Activated CD4-positive, alpha-beta T cell treated with anti-CD3 and anti-CD28 coated beads for 36 hours (primary cell): ENCODE data around the gene BCL2A1. TPM values are rescaled to one million over a fixed set of nuclear protein-coding genes. Genes with fewer than 3 reads are reported as not detected.
"Not testable (repeated sequence)": the region's sequence is repeated elsewhere in the genome, so short reads cannot be mapped to it uniquely, and the experiment has no call there.

Experiments
- ATAC-seq: fragments of 200-7000 bp; cut with Tn5 transposase; one replicate; pipeline ENCODE4 v1.10.0; 2021; ENCODE audit warnings: mild to moderate bottlenecking, moderate library complexity
- CTCF ChIA-PET: fragments of 350-600 bp; sonication (Branson Sonifier 250); formaldehyde crosslinking; loops from one replicate; lab custom pipeline; 2021; ENCODE audit warnings: antibody characterized with exemption; lab: Charles Lee
- POLR2A ChIA-PET: fragments of 350-600 bp; sonication (Branson Sonifier 250); formaldehyde crosslinking; loops from one replicate; lab custom pipeline; 2021; ENCODE audit warnings: antibody characterized with exemption, inconsistent platforms; lab: Charles Lee
- DNase-seq: peaks from one replicate; pipeline ENCODE4 v3.0.0-alpha.2; 2020
- H3K27ac Mint-ChIP-seq: one replicate; pipeline ENCODE4 v1.8.0; 2021; ENCODE audit warnings: mixed read lengths
- H3K27me3 Mint-ChIP-seq: one replicate; pipeline ENCODE4 v1.8.0; 2021; ENCODE audit warnings: mixed read lengths
- H3K36me3 Mint-ChIP-seq: one replicate; pipeline ENCODE4 v1.8.0; 2021; ENCODE audit warnings: low read depth, mixed read lengths
- H3K4me1 Mint-ChIP-seq: one replicate; pipeline ENCODE4 v1.8.0; 2021; ENCODE audit warnings: mixed read lengths
- H3K4me3 Mint-ChIP-seq: one replicate; pipeline ENCODE4 v1.8.0; 2021; ENCODE audit warnings: mild to moderate bottlenecking, moderate library complexity, mixed read lengths
- H3K9me3 Mint-ChIP-seq: one replicate; pipeline ENCODE4 v1.8.0; 2021; ENCODE audit warnings: low read depth, mixed read lengths
- intact Hi-C, 2 experiments: fragments of 100-400 bp; cut with DNase I in 1 of 2; cut with micrococcal nuclease in 1 of 2; formaldehyde crosslinking; loops; one replicate each; pipeline versions ENCODE4 v1.14.2 to v1.15.1; 2022 to 2024; cut with DNase I, micrococcal nuclease
- total RNA-seq, 2 experiments: library from RNA; stranded (reverse); gene quantifications; one replicate each; pipeline ENCODE4 v1.2.3, GENCODE V29; 2021

Gene BCL2A1
- total RNA-seq, 2 experiments from 2014 or later: 82.2 to 103 TPM

DNA sequence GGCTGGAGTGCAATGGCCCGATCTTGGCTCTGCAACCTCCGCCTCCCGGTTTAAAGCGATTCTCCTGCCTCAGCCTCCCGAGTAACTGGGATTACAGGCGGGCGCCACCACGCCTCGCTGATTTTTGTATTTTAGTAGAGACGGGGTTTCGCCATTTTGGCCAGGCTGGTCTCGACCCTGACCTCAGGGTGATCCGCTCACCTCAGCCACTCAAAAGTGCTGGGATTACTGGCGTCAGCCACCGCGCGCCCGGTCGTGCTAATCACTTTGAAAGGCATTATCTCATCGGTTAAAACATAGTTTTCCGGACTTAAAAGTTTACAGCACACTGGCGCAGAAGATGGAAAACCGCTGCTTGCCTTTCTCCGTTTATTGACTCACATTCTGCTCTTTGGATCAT, 46.6 kb downstream of the BCL2A1 start:
- peaks cover 21% of the 10 kb centered on the region for H3K4me1 Mint-ChIP-seq
- peak overlapping the region; percentile 89 for H3K4me3 Mint-ChIP-seq
- peaks cover 13% of the 10 kb centered on the region for H3K9me3 Mint-ChIP-seq
- CTCF ChIA-PET: no interaction called here
- peaks cover 40% of the 10 kb centered on the region for H3K36me3 Mint-ChIP-seq
- POLR2A ChIA-PET: no interaction called here
- peak overlapping the region; percentile 63 for H3K27ac Mint-ChIP-seq
- DNase-seq: no peak
- no peaks in the 10 kb centered on the region for H3K27me3 Mint-ChIP-seq
- intact Hi-C loops: no loop called here
- no peak for ATAC-seq

DNA sequence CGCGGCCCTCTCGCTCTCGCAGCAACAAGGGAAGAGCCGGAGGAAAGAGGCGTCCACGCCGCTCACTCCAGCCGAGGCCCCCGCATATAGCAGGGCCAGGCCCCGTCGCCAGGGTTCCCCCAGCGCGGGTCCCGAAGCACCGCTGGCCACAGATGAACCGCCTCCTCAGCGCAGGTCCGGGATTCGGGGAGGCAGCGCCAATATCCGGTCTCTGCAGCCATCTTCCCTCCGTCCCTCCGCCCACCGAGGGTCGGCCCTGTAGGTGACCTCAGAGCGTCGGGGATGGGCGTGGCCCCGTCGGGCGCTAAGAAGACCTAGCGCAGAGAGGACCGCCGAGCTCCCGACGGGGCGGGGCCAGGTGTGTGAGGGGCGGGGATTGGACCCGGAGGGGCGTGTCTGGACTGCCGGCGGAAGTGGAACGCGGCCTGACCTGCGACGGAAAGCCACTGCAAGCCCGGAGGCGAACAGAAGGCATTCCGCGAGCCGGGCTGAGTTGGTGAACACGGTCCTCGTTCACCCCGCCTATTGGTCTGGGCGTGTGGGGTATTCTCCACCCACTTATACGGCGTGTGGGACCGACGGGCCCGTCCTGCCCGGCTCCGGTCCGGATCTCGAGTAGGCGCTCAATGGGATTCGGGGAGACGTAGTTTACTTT, 47.4 kb downstream of the BCL2A1 start:
- intact Hi-C loops: loop anchor here (1.0 to 2.0 kb wide), 7 partner anchors 26 to 1051 kb away; partner anchors contain the start of genes BCL2A1 (in 2 of the 2), MTHFS (in 2 of the 2), ZFAND6 (in 2 of the 2) and FAH (in 1 of the 2)
- peak; percentile 94 for ATAC-seq
- Mint-ChIP-seq H3K27me3 (no peaks in the 10 kb centered on the region), H3K9me3 (peaks cover 18% of the 10 kb centered on the region), H3K27ac (peak overlapping the region; percentile 94), H3K4me1 (peaks cover 23% of the 10 kb centered on the region), H3K4me3 (peak overlapping the region; percentile 89), H3K36me3 (peaks cover 47% of the 10 kb centered on the region)
- POLR2A ChIA-PET: interaction anchor here (1.0 to 3.4 kb wide), 5 partner anchors 14 to 136 kb away, joined by 3 to 48 read pairs (median 12); partner anchors contain the start of genes BCL2A1, MTHFS and ZFAND6
- CTCF ChIA-PET: interaction anchor here (2.0 to 2.6 kb wide), 2 partner anchors 25 to 48 kb away, joined by 11 read pairs; partner anchors contain the start of gene BCL2A1
- peak; percentile 99 for DNase-seq

GRCh38 chr15:79923079-79923514, 47.9 kb downstream of the BCL2A1 start:
- no peaks in the 10 kb centered on the region for H3K27me3 Mint-ChIP-seq
- peaks cover 23% of the 10 kb centered on the region for H3K4me1 Mint-ChIP-seq
- peak; percentile 89 for DNase-seq
- peak overlapping the region; percentile 94 for H3K27ac Mint-ChIP-seq
- H3K4me3 Mint-ChIP-seq: peak overlapping the region; percentile 89
- intact Hi-C loops: loop anchor here (1.0 to 2.0 kb wide), 7 partner anchors 26 to 1050 kb away; partner anchors contain the start of genes BCL2A1 (in 2 of the 2), MTHFS (in 2 of the 2), ZFAND6 (in 2 of the 2) and FAH (in 1 of the 2)
- H3K36me3 Mint-ChIP-seq: peaks cover 50% of the 10 kb centered on the region
- ATAC-seq: peak; percentile 58
- H3K9me3 Mint-ChIP-seq: peaks cover 21% of the 10 kb centered on the region
- POLR2A ChIA-PET: interaction anchor here (0.6 to 3.4 kb wide), 7 partner anchors 14 to 136 kb away, joined by 3 to 48 read pairs (median 4); partner anchors contain the start of genes BCL2A1, MTHFS and ZFAND6
- CTCF ChIA-PET: interaction anchor here (1.6 to 2.6 kb wide), 4 partner anchors 25 to 69 kb away, joined by 6 to 11 read pairs (median 11); partner anchors contain the start of genes BCL2A1 and MTHFS

GRCh38 chr15:79922512-79923078, 48.4 kb downstream of the BCL2A1 start:
- no peaks in the 10 kb centered on the region for H3K27me3 Mint-ChIP-seq
- DNase-seq (no peak), ATAC-seq (no peak)
- peaks cover 23% of the 10 kb centered on the region for H3K4me1 Mint-ChIP-seq
- H3K9me3 Mint-ChIP-seq: peaks cover 24% of the 10 kb centered on the region
- POLR2A ChIA-PET: interaction anchor here (0.6 to 3.4 kb wide), 6 partner anchors 13 to 49 kb away, joined by 3 to 48 read pairs (median 8); partner anchors contain the start of genes BCL2A1 and MTHFS
- H3K4me3 Mint-ChIP-seq: peak overlapping the region; percentile 89
- intact Hi-C loops: loop anchor here (1.0 to 2.0 kb wide), 7 partner anchors 25 to 1050 kb away; partner anchors contain the start of genes BCL2A1 (in 2 of the 2), MTHFS (in 2 of the 2), ZFAND6 (in 2 of the 2) and FAH (in 1 of the 2)
- peaks cover 55% of the 10 kb centered on the region for H3K36me3 Mint-ChIP-seq
- CTCF ChIA-PET: interaction anchor here (1.1 to 2.6 kb wide), 7 partner anchors 11 to 69 kb away, joined by 5 to 11 read pairs (median 7); partner anchors contain the start of genes BCL2A1 and MTHFS
- peak overlapping the region; percentile 94 for H3K27ac Mint-ChIP-seq

DNA sequence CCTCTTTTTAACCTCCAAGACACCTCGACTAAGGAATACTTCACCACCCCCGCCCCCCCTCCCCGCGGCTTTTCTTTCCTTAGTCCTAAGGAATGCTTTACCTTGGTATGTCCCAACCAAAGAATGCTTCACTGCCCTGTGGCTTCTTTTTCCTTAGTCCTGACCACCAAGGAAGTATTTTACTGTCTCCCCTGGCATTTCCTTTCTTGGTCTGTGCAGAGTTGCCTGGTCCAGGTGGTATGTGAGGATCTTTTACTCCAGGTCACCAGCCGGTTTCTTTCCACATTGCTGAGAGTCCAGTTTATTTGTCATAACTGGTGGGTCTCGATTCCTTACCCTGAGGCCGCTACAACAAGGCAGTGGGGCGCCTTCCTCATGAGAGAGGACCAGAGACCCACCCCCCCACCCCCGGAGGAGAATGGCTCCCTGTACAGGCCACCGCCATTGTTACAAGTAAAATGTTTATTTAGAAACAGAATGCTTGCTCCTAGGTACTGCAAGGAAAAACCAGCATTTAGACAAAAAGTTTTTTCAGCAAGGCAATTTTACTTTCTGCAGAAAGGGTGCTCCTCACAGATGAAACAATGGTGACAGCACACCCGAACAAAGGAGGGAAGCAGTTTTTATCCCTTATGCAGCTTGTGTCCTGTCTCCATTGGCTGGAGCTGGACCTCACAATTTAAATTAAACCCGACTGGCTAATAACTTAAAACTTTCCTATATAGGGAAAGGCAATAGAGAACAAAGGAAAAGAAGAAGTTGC, 51.1 kb downstream of the BCL2A1 start:
- DNase-seq: no peak
- no peak overlapping the region for H3K27ac Mint-ChIP-seq
- peaks cover 76% of the 10 kb centered on the region for H3K36me3 Mint-ChIP-seq
- ATAC-seq: no peak
- intact Hi-C loops: no loop called here
- no peaks in the 10 kb centered on the region for H3K27me3 Mint-ChIP-seq
- H3K9me3 Mint-ChIP-seq: peaks cover 41% of the 10 kb centered on the region
- H3K4me1 Mint-ChIP-seq: peaks cover 23% of the 10 kb centered on the region
- CTCF ChIA-PET: interaction anchor here (2.1 kb wide), 1 partner anchor 48 kb away, joined by 6 read pairs; no protein-coding TSS in a partner anchor
- POLR2A ChIA-PET: no interaction called here
- H3K4me3 Mint-ChIP-seq: no peak overlapping the region

DNA sequence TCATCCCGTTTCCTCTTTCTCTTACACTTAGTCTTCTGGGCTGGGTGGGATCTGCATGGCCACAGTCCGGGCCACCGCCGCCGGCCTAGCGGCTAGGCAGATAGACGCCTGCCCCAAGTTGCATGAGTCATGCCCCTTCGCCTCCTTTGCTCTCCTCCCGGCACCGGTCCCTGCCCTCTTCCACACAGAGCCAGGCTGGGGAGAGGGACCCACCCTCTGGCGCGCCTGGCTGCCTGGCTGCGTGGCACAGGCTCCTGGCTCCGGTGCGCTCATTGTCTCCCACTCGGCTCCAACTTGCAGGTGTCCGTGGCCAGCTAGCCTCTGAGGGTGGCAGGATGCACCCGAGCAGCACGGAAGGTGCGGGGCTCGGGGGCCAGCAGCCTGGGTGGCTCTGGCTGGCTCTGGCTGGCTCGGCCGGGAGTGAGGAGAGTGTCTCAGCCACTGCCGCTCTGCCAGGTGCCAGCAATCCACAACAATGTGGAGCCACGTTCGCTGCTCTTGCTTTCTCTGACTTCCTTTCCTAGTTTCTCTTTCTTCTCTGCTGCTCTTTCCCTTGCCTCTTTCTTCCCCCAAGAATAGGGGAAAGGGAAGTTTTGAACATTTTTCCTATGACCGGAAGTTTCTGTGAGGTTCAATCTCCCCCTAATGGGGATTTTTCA, 51.8 kb downstream of the BCL2A1 start:
- peaks cover 81% of the 10 kb centered on the region for H3K36me3 Mint-ChIP-seq
- no peak overlapping the region for H3K4me3 Mint-ChIP-seq
- no peaks in the 10 kb centered on the region for H3K27me3 Mint-ChIP-seq
- intact Hi-C loops: no loop called here
- no peak overlapping the region for H3K27ac Mint-ChIP-seq
- no peak for ATAC-seq
- POLR2A ChIA-PET: no interaction called here
- no peak for DNase-seq
- CTCF ChIA-PET: no interaction called here
- H3K9me3 Mint-ChIP-seq: peaks cover 46% of the 10 kb centered on the region
- peaks cover 19% of the 10 kb centered on the region for H3K4me1 Mint-ChIP-seq

- H3K9me3 Mint-ChIP-seq: peaks cover 49% of the 10 kb centered on the region
- no peak overlapping the region for H3K27ac Mint-ChIP-seq
- no peak for ATAC-seq
- H3K27me3 Mint-ChIP-seq: no peaks in the 10 kb centered on the region
- H3K36me3 Mint-ChIP-seq: peaks cover 84% of the 10 kb centered on the region
- CTCF ChIA-PET: no interaction called here
- peaks cover 16% of the 10 kb centered on the region for H3K4me1 Mint-ChIP-seq
- intact Hi-C loops: no loop called here
- POLR2A ChIA-PET: no interaction called here
- no peak for DNase-seq
- H3K4me3 Mint-ChIP-seq: no peak overlapping the region
Measured at GRCh38 chr15:79918278-79918677, 52.7 kb downstream of the BCL2A1 start.

- intact Hi-C loops: no loop called here
- Mint-ChIP-seq H3K4me3 (no peak overlapping the region), H3K36me3 (peaks cover 80% of the 10 kb centered on the region), H3K9me3 (peaks cover 49% of the 10 kb centered on the region), H3K4me1 (peaks cover 6% of the 10 kb centered on the region), H3K27ac (no peak overlapping the region), H3K27me3 (no peaks in the 10 kb centered on the region)
- ChIA-PET CTCF (no interaction called here), POLR2A (interaction anchor here (0.7 kb wide), 2 partner anchors 19 to 51 kb away, joined by 3 read pairs; no protein-coding TSS in a partner anchor)
- ATAC-seq (no peak), DNase-seq (no peak)
Measured at GRCh38 chr15:79916502-79917132, 54.4 kb downstream of the BCL2A1 start.

DNA sequence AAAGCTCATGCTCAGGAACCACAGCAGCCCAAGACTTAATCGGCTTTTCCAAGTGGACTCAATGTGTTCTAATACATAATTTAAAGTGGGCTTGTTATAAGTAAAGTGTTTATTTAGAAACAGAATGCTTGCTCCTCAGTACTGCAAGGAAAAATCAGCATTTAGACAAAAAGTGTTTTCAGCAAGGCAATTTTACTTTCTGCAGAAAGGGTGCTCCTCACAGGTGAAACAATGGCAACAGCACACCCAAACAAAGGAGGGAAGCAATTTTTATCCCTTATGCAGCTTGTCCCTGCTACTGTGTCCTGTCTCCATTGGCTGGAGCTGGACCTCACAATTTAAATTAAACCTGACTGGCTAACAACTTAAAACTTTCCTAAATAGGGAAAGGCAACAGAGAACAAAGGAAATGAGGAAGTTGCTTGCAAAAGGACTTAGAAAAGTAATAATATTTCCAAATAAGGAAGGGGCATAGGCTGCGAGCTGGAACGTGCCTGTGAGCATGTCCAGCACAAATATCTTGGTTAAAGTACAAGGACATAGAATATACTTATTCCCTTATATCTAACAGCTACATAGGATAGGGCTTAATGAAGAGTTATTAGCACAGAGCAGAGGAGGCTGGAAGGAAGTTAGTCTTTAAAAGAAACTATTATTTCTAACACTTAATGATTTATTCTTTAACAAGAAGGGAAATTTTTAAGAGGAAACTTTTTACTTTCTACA, 55.1 kb downstream of the BCL2A1 start:
- POLR2A ChIA-PET: interaction anchor here (1.2 kb wide), 1 partner anchor 10 kb away, joined by 3 read pairs; no protein-coding TSS in a partner anchor
- H3K4me1 Mint-ChIP-seq, intact Hi-C loops, CTCF ChIA-PET, H3K27me3 Mint-ChIP-seq, ATAC-seq, H3K27ac Mint-ChIP-seq, H3K4me3 Mint-ChIP-seq, DNase-seq: not testable (repeated sequence)
- H3K36me3 Mint-ChIP-seq: peaks cover 73% of the 10 kb centered on the region
- peaks cover 45% of the 10 kb centered on the region for H3K9me3 Mint-ChIP-seq
